ENCODE results near the gene BCL2.

The BCL2 gene

DNA sequence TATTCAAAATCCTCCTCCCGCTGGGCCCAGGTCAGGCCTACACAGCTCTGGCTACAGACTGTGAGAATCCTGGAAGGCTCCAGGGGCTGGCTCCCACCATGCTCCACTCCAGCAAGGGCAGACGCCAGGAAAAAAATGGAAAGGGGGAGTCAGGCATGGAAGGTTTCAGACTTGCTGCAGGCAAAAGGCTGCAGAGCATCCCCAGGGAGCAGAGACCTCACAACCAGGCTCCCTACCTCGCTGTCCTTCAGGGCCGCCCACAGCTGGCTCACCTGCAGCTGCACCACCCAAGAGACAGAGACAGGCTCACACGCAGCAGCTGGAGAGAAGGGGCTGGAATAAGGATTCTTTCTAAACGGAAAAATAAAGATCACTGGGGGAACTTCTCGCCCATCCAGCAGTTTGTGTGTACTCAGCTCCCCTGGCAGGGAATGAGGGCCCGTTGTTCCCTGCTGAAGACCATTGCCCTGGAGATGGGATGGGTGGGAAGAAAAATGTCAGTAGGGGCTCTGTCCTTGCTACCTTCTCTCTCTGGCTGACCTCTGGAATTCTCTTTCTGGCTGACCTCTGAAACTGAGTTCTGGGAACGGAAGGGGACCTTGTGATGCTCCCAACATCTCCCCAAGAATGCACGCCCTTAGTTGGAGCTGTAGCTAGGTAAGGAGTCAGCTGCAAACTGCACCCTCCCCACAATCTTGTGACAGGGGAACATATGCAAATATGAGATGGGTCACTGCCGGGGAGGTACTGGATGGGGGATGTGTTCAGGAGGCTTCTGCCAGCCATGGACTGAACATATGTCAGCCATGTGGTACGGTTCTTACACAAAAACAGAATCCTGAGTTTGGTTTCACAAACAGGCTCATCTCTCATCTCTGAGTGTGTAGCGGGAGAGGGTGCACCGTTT is 34.5 kb downstream of the BCL2 start:
- no peak for DNase-seq

GRCh38 chr18:63284173-63284799 is 35.3 kb downstream of the BCL2 start:
- no peak for DNase-seq

GRCh38 chr18:63283305-63284094 is 36.1 kb downstream of the BCL2 start:
- DNase-seq = no peak

GRCh38 chr18:63282793-63283192 is 36.8 kb downstream of the BCL2 start:
- DNase-seq = no peak

DNA sequence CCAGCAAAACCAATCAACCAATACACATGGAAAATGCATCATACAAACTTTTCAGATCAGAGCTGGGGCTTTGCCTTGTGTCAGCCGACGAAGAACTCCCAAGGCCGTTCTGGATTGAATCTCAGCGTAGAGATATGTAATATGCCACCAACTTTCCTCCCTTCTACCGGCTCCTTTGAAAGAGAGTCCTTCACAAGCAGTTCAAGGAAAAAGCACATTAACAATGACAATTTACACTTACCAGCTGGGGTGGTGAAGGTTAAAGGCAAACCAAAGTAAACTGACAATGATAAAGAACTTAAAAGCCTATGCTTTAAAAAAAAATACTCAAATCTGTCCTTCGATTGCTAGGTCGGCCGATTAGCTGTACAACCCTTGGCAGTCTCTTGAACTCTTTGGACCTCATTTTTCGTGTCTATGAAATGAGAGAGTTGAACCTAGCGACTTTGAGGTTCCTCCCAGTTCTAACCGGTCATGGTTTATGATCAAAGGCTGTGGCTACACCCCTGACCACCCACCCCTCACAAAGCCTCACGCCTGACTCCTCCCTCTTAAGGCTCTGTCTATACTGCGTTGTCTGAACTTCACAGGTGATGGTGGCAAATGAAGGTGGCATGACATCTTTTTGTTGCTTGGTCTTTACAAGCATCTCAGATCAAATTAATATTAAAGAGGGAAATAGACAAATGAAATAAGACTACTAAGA is 46.2 kb downstream of the BCL2 start:
- no peak for DNase-seq

- DNase-seq = no peak
Observed at GRCh38 chr18:63272638-63273037, 46.9 kb downstream of the BCL2 start.

- DNase-seq = no peak
Observed at GRCh38 chr18:63271881-63272299, 47.7 kb downstream of the BCL2 start.

GRCh38 chr18:63271148-63271547 is 48.4 kb downstream of the BCL2 start:
- peak; percentile 59 for DNase-seq

GRCh38 chr18:63267975-63268721 is 51.4 kb downstream of the BCL2 start:
- DNase-seq = no peak

- no peak for DNase-seq
Observed at GRCh38 chr18:63266888-63267790, 52.4 kb downstream of the BCL2 start.

- DNase-seq = no peak
Observed at GRCh38 chr18:63265326-63265725, 54.2 kb downstream of the BCL2 start.

GRCh38 chr18:63264871-63265270 is 54.7 kb downstream of the BCL2 start:
- DNase-seq = peak; percentile 81

GRCh38 chr18:63263444-63263843 is 56.1 kb downstream of the BCL2 start:
- no peak for DNase-seq

DNA sequence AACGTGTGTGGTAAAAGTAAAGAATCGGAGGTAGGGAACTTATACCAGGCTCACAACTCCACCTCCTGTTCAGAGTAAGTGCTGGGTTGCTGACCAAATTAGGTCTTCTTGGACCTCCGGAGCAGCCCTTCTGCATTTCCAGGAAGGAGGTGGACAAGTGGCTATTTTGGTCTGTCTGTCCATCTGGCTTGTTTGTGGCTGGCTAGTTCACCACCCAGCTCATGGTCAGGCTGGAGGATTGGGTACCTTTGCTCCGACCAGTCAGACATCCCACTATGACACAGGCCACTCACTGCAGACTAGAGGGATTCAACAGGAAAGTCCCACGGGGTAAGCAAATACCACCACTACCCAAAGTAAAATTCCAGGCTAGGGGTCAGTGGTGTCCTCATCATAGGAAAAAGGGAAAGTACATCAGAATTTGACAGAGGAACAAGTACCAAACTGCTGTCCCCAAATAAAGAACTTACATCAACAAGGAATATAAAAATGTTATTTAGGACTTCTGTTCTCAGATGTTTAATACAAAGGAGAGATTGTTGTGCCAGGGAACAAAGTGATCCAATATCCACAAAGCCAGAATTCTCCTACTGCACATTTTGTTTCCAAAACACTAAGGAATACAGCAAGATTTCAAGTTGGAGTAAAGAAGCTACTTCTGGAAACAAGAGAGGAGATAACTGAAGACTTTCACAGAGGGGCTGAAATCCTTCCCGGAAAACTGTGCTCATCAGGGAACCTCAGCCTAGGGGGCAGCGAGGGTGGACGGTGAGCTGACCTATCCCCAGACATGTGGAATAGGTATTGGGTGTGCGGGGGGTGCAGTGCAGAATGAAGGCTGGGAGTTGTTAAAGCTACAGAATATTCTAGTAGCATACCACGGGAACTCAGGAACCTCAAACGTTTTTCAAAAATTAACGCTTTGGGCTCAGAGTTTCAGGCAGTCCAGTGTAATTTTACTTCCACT is 56.9 kb downstream of the BCL2 start:
- no peak for DNase-seq

DNA sequence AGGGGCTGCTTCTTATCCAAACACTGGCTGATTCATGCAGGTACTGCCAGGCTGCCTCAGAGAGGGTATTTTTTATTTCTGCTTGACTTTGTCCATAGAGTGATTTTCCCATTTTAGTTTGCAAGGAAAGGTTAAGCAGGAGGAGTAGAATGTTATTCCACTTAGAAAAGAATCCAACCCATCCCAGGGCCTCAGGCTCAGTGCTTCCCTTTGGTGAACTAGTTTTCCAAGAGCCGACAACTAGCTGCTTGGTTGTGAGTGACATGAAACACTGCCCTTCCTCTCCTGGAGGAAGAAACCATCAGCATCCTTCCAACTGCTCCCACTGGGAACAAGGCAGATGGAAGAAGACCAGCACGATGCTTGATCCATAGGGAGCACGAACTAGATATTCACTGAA is 58.5 kb downstream of the BCL2 start:
- no peak for DNase-seq

DNA sequence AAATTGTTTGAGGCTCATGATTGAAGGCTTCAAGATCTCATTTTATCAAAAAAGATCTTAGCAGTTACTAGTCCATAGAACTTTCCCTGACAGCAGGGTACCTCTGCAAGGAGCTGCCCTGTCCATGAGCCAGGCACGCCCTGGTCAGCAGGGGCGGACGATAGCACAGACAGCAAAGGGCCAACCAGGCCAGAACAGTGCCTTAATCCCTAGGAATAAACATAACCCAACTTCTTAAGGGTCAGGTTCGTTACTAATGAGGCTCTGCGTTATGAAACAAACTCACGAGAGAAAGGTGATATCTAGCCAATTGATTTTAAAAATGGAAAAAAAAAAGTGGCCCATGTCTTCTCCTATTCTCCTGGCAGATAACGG is 59.2 kb downstream of the BCL2 start:
- DNase-seq = no peak

GRCh38 chr18:63259567-63260379 is 59.8 kb downstream of the BCL2 start:
- DNase-seq = peak; percentile 72

DNA sequence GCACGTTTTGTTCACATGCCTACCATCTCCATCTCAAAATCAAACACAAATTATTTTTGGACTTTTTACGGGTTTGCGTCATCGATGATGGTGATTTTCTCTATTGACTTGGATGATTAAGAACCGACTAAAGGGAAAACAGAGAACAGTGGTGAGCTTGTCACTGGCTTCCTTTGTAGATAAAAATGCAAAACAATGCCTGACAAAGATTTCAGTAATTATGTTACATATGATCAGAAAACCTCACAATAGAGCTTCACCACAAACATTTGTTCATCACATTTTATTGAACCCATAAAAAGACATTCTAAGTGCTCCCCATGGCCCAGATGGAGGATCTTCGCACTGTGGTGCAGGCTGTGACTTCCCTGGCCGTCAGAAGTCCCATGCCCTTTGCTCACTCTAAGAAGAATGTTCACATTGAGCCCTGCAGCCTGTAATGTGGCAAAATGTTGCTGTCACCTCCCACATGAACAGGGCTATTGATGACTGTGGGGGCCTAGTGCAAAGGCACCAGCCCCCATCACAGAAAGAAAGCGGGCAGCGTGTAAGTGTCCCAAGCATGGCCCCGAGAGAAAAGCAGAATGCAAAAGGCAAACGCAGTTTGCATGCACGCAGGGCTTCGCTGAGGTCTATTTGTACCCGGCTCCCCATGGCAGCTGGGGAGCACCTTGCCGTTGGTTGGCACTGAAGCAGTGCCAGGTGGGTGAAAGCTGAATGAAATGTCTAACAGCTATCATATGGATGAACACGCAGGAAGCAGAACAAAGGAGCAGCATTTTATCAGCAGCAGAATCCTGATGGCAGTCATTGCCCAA is 60.6 kb downstream of the BCL2 start:
- no peak for DNase-seq
